Thyroid gland (tissue), 4 donors: ENCODE results near the gene OR10H1.

Experiments
- CTCF ChIP-seq, 6 experiments: fragments of 200-600 bp in 3 of 6; fragments of 450-650 bp in 3 of 6; sonication (generic) in 3 of 6; IDR thresholded peaks; one replicate each; pipeline ENCODE4 v1.5.1; 2016 to 2019; ENCODE audit warnings: antibody characterized with exemption in 6 of 6, mild to moderate bottlenecking in 2 of 6, inconsistent platforms in 1 of 6, moderate library complexity in 1 of 6
- POLR2A ChIP-seq, 2 donors: fragments of 450-650 bp; IDR thresholded peaks; one replicate each; pipeline ENCODE4 v1.6.1; 2017; ENCODE audit warnings: antibody characterized with exemption in 2 of 2, mild to moderate bottlenecking in 2 of 2, moderate library complexity in 1 of 2

GRCh38 chr19:15811476-15811875, 4.0 kb downstream of the OR10H1 start:
- TF ChIP-seq CTCF (IDR thresholded peaks at IDR 0.05) (no peak), POLR2A (IDR thresholded peaks at IDR 0.05) (no peak)
